Ishikawa (cell line): ENCODE results near the gene DDX47.

Source experiments
- EGR1 ChIP-seq: IDR thresholded peaks from 2 replicates; pipeline ENCODE4 v1.6.1; 2012
- EP300 ChIP-seq: IDR thresholded peaks from 2 replicates; pipeline ENCODE4 v1.6.1; 2012; ENCODE audit warnings: borderline replicate concordance
- FOXM1 ChIP-seq: IDR thresholded peaks from 2 replicates; pipeline ENCODE4 v1.6.1; 2012; ENCODE audit warnings: low read depth, borderline replicate concordance
- NFIC ChIP-seq: IDR thresholded peaks from 2 replicates; pipeline ENCODE4 v1.6.1; 2012
- RAD21 ChIP-seq: IDR thresholded peaks from 2 replicates; pipeline ENCODE4 v1.6.1; 2012; ENCODE audit warnings: low read depth
- TCF12 ChIP-seq: IDR thresholded peaks from 2 replicates; pipeline ENCODE4 v1.6.1; 2012; ENCODE audit warnings: low read depth
- TEAD4 ChIP-seq: IDR thresholded peaks from 2 replicates; pipeline ENCODE4 v1.6.1; 2012
- YY1 ChIP-seq: IDR thresholded peaks from 2 replicates; pipeline ENCODE4 v1.6.1; 2012; ENCODE audit warnings: low read depth
- ZBTB7A ChIP-seq: IDR thresholded peaks from 2 replicates; pipeline ENCODE4 v1.6.1; 2012; ENCODE audit warnings: low read depth
- TF ChIP-seq, protein P1 (sequence below): IDR thresholded peaks from 2 replicates; pipeline ENCODE4 v1.6.1; 2012
- TF ChIP-seq, protein P2 (sequence below): IDR thresholded peaks from 2 replicates; pipeline ENCODE4 v1.6.1; 2012
- TF ChIP-seq, protein P3 (sequence below): IDR thresholded peaks from 2 replicates; pipeline ENCODE4 v1.6.1; 2012; ENCODE audit warnings: low read depth, mild to moderate bottlenecking

- no peak for TF ChIP-seq TEAD4
- no peak for TF ChIP-seq NFIC
- TF ChIP-seq ZBTB7A = no peak
- no peak for TF ChIP-seq EP300
- no peak for TF ChIP-seq EGR1
- TF ChIP-seq, protein P1, sequence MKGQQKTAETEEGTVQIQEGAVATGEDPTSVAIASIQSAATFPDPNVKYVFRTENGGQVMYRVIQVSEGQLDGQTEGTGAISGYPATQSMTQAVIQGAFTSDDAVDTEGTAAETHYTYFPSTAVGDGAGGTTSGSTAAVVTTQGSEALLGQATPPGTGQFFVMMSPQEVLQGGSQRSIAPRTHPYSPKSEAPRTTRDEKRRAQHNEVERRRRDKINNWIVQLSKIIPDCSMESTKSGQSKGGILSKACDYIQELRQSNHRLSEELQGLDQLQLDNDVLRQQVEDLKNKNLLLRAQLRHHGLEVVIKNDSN = no peak
- no peak for TF ChIP-seq RAD21
- TF ChIP-seq TCF12 = no peak
- TF ChIP-seq, protein P2, sequence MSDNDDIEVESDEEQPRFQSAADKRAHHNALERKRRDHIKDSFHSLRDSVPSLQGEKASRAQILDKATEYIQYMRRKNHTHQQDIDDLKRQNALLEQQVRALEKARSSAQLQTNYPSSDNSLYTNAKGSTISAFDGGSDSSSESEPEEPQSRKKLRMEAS = no peak
- TF ChIP-seq, protein P3, sequence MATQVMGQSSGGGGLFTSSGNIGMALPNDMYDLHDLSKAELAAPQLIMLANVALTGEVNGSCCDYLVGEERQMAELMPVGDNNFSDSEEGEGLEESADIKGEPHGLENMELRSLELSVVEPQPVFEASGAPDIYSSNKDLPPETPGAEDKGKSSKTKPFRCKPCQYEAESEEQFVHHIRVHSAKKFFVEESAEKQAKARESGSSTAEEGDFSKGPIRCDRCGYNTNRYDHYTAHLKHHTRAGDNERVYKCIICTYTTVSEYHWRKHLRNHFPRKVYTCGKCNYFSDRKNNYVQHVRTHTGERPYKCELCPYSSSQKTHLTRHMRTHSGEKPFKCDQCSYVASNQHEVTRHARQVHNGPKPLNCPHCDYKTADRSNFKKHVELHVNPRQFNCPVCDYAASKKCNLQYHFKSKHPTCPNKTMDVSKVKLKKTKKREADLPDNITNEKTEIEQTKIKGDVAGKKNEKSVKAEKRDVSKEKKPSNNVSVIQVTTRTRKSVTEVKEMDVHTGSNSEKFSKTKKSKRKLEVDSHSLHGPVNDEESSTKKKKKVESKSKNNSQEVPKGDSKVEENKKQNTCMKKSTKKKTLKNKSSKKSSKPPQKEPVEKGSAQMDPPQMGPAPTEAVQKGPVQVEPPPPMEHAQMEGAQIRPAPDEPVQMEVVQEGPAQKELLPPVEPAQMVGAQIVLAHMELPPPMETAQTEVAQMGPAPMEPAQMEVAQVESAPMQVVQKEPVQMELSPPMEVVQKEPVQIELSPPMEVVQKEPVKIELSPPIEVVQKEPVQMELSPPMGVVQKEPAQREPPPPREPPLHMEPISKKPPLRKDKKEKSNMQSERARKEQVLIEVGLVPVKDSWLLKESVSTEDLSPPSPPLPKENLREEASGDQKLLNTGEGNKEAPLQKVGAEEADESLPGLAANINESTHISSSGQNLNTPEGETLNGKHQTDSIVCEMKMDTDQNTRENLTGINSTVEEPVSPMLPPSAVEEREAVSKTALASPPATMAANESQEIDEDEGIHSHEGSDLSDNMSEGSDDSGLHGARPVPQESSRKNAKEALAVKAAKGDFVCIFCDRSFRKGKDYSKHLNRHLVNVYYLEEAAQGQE = no peak
- TF ChIP-seq YY1 = no peak
- no peak for TF ChIP-seq FOXM1
Observed at GRCh38 chr12:12807970-12808702, 5.0 kb upstream of the DDX47 start.
